Activated CD8-positive, alpha-beta T cell treated with anti-CD3 and anti-CD28 coated beads for 36 hours (primary cell): Measurements from ENCODE around the gene CLN6. TPM values are rescaled to one million over a fixed set of nuclear protein-coding genes. Genes with fewer than 3 reads are reported as not detected.

Source experiments
- ATAC-seq: fragments of 200-7000 bp; cut with Tn5 transposase; one replicate; pipeline ENCODE4 v1.10.0; 2021; ENCODE audit warnings: mild to moderate bottlenecking, moderate library complexity
- CTCF ChIA-PET: fragments of 350-600 bp; sonication (Branson Sonifier 250); formaldehyde crosslinking; loops from one replicate; lab custom pipeline; 2021; ENCODE audit warnings: antibody characterized with exemption; lab: Charles Lee
- POLR2A ChIA-PET: fragments of 350-600 bp; sonication (Branson Sonifier 250); formaldehyde crosslinking; loops from one replicate; lab custom pipeline; 2021; ENCODE audit warnings: antibody characterized with exemption; lab: Charles Lee
- DNase-seq: peaks from one replicate; pipeline ENCODE4 v3.0.0-alpha.2; 2020
- H3K27ac Mint-ChIP-seq: one replicate; pipeline ENCODE4 v1.8.0; 2021; ENCODE audit warnings: mild to moderate bottlenecking, mixed read lengths
- H3K27me3 Mint-ChIP-seq: one replicate; pipeline ENCODE4 v1.8.0; 2021; ENCODE audit warnings: mixed read lengths
- H3K36me3 Mint-ChIP-seq: one replicate; pipeline ENCODE4 v1.8.0; 2021; ENCODE audit warnings: low read depth, mixed read lengths
- H3K4me1 Mint-ChIP-seq: one replicate; pipeline ENCODE4 v1.8.0; 2021; ENCODE audit warnings: low read depth, mixed read lengths
- H3K4me3 Mint-ChIP-seq: one replicate; pipeline ENCODE4 v1.8.0; 2021; ENCODE audit warnings: mild to moderate bottlenecking, moderate library complexity, mixed read lengths
- H3K9me3 Mint-ChIP-seq: one replicate; pipeline ENCODE4 v1.8.0; 2021; ENCODE audit warnings: mixed read lengths
- CTCF ChIP-seq: fragments of 200-600 bp; IDR thresholded peaks from one replicate; pipeline ENCODE4 v1.8.0; 2022; ENCODE audit warnings: antibody characterized with exemption, mild to moderate bottlenecking
- intact Hi-C: fragments of 100-400 bp; cut with micrococcal nuclease; formaldehyde crosslinking; loops from one replicate; pipeline ENCODE4 v1.10.0; 2022
- total RNA-seq, 2 experiments: library from RNA; stranded (reverse); gene quantifications; one replicate each; pipeline ENCODE4 v1.2.3, GENCODE V29; 2021

The CLN6 gene
- total RNA-seq, 2 experiments from 2014 or later: 43.1 to 47.2 TPM

GRCh38 chr15:68187559-68187958 lies 42.0 kb downstream of the CLN6 start:
- Mint-ChIP-seq H3K27ac (peak overlapping the region; percentile 31), H3K27me3 (no peaks in the 10 kb centered on the region), H3K4me1 (peaks cover 7% of the 10 kb centered on the region), H3K4me3 (no peak overlapping the region), H3K36me3 (peaks cover 49% of the 10 kb centered on the region), H3K9me3 (no peaks in the 10 kb centered on the region)
- intact Hi-C loops: no loop called here
- TF ChIP-seq CTCF: no peak
- ChIA-PET CTCF (no interaction called here), POLR2A (no interaction called here)
- DNase-seq: no peak
- ATAC-seq: no peak

- Mint-ChIP-seq H3K36me3 (peaks cover 46% of the 10 kb centered on the region), H3K27me3 (no peaks in the 10 kb centered on the region), H3K9me3 (no peaks in the 10 kb centered on the region), H3K27ac (no peak overlapping the region), H3K4me1 (peaks cover 7% of the 10 kb centered on the region), H3K4me3 (no peak overlapping the region)
- no peak for TF ChIP-seq CTCF
- DNase-seq: no peak
- ChIA-PET POLR2A (no interaction called here), CTCF (no interaction called here)
- intact Hi-C loops: no loop called here
- no peak for ATAC-seq
Measured at GRCh38 chr15:68186671-68187397, 42.7 kb downstream of the CLN6 start.

GRCh38 chr15:68184616-68185480 lies 44.7 kb downstream of the CLN6 start:
- Mint-ChIP-seq H3K36me3 (peaks cover 46% of the 10 kb centered on the region), H3K4me3 (no peak overlapping the region), H3K9me3 (no peaks in the 10 kb centered on the region), H3K27ac (peak overlapping the region; percentile 81), H3K4me1 (peaks cover 7% of the 10 kb centered on the region), H3K27me3 (no peaks in the 10 kb centered on the region)
- intact Hi-C loops: no loop called here
- ChIA-PET POLR2A (interaction anchor here (0.6 to 0.7 kb wide), 2 partner anchors 31 to 35 kb away, joined by 3 read pairs; no protein-coding TSS in a partner anchor), CTCF (no interaction called here)
- ATAC-seq (no peak), DNase-seq (no peak)
- no peak for TF ChIP-seq CTCF

- Mint-ChIP-seq H3K27me3 (no peaks in the 10 kb centered on the region), H3K36me3 (peaks cover 40% of the 10 kb centered on the region), H3K4me3 (no peak overlapping the region), H3K9me3 (no peaks in the 10 kb centered on the region), H3K4me1 (peaks cover 8% of the 10 kb centered on the region), H3K27ac (peak overlapping the region; percentile 81)
- no peak for ATAC-seq
- TF ChIP-seq CTCF: no peak
- ChIA-PET CTCF (interaction anchor here (1.9 kb wide), 1 partner anchor 11 kb away, joined by 5 read pairs; no protein-coding TSS in a partner anchor), POLR2A (interaction anchor here (0.7 kb wide), 1 partner anchor 36 kb away, joined by 3 read pairs; no protein-coding TSS in a partner anchor)
- intact Hi-C loops: no loop called here
- no peak for DNase-seq
Measured at GRCh38 chr15:68183616-68184315, 45.8 kb downstream of the CLN6 start.
